NB4 (cell line): ENCODE results near the gene MMP27.

Source experiments
- DNase-seq: peaks from one replicate; pipeline ENCODE4 v3.0.0; 2010; ENCODE audit warnings: low read depth
- H3K4me3 ChIP-seq: one replicate; pipeline ENCODE4 v1.5.1; 2011; ENCODE audit warnings: mild to moderate bottlenecking, low read depth, low read length, moderate library complexity
- MAX ChIP-seq: IDR thresholded peaks from 2 replicates; pipeline ENCODE4 v1.6.1; 2011; ENCODE audit warnings: low read depth, low read length
- MYC ChIP-seq: IDR thresholded peaks from 2 replicates; pipeline ENCODE4 v1.6.1; 2011; ENCODE audit warnings: low read depth, low read length
- POLR2A ChIP-seq: IDR thresholded peaks from 2 replicates; pipeline ENCODE4 v1.6.1; 2011; ENCODE audit warnings: mild to moderate bottlenecking; ENCODE audit not compliant: insufficient read length; ENCODE audit errors: extremely low read depth
- TF ChIP-seq, protein P1 (sequence below): IDR thresholded peaks from one replicate; pipeline ENCODE4 v1.5.1; 2012; ENCODE audit warnings: low read depth, low read length

Gene MMP27

GRCh38 chr11:102664001-102664752 lies 41.4 kb downstream of the MMP27 start:
- DNase-seq, result peak; percentile 46
- TF ChIP-seq, protein P1, sequence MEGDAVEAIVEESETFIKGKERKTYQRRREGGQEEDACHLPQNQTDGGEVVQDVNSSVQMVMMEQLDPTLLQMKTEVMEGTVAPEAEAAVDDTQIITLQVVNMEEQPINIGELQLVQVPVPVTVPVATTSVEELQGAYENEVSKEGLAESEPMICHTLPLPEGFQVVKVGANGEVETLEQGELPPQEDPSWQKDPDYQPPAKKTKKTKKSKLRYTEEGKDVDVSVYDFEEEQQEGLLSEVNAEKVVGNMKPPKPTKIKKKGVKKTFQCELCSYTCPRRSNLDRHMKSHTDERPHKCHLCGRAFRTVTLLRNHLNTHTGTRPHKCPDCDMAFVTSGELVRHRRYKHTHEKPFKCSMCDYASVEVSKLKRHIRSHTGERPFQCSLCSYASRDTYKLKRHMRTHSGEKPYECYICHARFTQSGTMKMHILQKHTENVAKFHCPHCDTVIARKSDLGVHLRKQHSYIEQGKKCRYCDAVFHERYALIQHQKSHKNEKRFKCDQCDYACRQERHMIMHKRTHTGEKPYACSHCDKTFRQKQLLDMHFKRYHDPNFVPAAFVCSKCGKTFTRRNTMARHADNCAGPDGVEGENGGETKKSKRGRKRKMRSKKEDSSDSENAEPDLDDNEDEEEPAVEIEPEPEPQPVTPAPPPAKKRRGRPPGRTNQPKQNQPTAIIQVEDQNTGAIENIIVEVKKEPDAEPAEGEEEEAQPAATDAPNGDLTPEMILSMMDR, result peak; percentile 66
- no peak for TF ChIP-seq POLR2A
- no peak overlapping the region for H3K4me3 ChIP-seq

DNA sequence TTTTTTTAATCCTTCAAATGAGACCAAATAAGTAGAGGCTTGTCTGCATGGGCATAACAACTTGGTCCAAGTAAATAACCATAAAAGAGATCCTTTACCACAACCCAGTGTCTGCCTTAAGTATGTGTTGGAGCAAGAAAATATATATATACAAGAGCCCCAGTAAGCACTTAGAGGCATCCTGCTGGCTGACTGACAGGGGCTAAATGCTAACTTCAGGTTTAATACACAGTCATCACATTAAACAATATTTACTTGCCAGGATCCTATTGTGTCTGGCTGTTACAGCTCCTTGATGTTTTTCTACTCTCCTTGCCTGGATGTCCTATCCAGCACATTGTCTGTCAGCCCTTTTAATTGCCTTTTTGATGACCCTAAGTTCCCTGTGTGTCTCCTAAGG lies 43.0 kb downstream of the MMP27 start:
- no peak for DNase-seq
- no peak overlapping the region for H3K4me3 ChIP-seq
- TF ChIP-seq MYC (no peak), POLR2A (no peak), MAX (no peak)
- TF ChIP-seq, protein P1, result no peak

DNA sequence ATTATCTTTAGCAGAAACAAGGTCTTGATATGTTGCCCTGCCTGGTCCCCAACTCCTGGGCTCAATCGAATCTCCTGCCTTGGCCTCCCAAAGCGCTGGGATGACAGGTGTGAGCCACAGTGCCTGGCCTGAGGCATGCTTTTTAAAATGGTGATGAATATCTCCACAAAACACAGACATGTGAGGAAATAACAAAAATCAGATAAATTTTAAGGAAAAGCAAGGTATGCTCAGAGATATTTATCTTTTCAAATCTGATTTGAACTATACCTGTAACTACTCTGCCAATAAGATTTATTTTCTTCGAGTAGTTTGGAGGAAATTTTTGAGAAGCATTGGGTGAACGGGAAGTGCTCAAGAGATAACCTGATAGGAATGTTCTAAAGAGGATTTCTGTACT lies 44.5 kb downstream of the MMP27 start:
- TF ChIP-seq, protein P1, result no peak
- DNase-seq, result no peak
- H3K4me3 ChIP-seq, result no peak overlapping the region

DNA sequence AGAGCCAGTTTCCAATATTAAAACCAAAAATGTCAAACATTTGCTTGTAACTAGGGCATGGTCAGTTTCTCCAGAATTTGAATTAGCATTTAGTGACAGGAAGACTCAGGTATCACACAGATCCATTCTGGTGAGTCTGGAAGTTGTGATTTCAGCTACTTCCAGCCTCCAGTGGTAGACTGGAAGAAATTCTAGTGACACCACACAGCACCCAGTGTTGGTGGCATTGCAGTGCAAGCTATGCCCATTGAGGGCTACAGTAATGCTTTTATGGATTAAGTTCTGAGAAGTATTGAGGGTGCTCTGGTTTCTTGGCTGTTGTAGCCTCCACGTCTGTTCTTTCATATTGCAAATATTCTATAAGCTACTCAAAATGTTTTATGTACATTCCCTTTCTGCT lies 49.0 kb downstream of the MMP27 start:
- H3K4me3 ChIP-seq, result no peak overlapping the region
- DNase-seq, result no peak
- no peak for TF ChIP-seq MAX
- no peak for TF ChIP-seq POLR2A
- TF ChIP-seq MYC, result no peak
- TF ChIP-seq, protein P1, result no peak

DNA sequence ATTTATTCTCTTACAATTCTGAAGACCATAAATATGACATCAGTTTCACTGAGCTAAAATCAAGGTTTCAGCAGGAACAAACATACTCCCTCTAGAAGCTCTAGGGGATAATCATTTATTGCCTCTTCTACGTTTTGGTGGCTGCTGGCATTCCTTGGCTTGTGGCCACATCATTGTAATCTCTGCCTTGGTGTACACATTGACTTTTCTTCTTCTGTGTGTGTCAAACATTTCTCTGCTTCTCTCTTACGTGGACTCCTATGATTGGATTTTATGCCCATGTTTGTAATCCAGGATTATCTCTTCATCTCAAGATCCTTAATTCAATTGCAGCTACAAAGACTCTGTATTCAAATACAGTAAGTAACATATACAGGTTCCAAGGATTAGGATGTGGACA lies 50.0 kb downstream of the MMP27 start:
- DNase-seq, result no peak
- TF ChIP-seq, protein P1, result no peak
- TF ChIP-seq POLR2A, result no peak
- no peak for TF ChIP-seq MAX
- no peak for TF ChIP-seq MYC
- H3K4me3 ChIP-seq, result no peak overlapping the region

DNA sequence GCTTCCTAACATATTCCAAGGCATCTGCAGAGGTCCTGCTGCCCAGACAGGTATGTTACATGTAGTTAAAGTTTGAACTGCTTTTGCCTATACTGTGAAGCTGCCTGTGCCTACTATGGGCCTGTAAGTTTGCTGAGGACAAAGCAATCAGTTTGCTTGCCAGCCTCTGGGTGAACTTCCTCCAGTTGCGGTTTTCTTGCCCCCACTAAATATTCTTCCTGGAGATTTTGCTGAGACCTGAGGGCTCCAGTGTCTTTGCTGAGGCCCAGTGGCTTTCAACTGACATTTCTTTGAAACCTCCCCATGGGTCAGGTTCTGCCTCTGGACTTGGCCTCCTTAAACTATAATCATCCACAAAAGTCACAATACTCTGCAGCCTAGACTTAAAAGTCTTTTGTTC lies 50.8 kb downstream of the MMP27 start:
- no peak for DNase-seq
- no peak overlapping the region for H3K4me3 ChIP-seq
- TF ChIP-seq, protein P1, result no peak
- TF ChIP-seq MYC, result no peak
- TF ChIP-seq POLR2A, result no peak
- TF ChIP-seq MAX, result no peak
